Ishikawa (cell line): ENCODE results near the gene ELP2.

ENCODE experiments used
- CEBPB ChIP-seq: IDR thresholded peaks from 2 replicates; pipeline ENCODE4 v1.6.1; 2012
- CREB1 ChIP-seq: IDR thresholded peaks from 2 replicates; pipeline ENCODE4 v1.6.1; 2012; ENCODE audit warnings: low read depth
- EGR1 ChIP-seq: IDR thresholded peaks from 2 replicates; pipeline ENCODE4 v1.6.1; 2012
- EP300 ChIP-seq: IDR thresholded peaks from 2 replicates; pipeline ENCODE4 v1.6.1; 2012; ENCODE audit warnings: borderline replicate concordance
- FOXM1 ChIP-seq: IDR thresholded peaks from 2 replicates; pipeline ENCODE4 v1.6.1; 2012; ENCODE audit warnings: low read depth, borderline replicate concordance
- NFIC ChIP-seq: IDR thresholded peaks from 2 replicates; pipeline ENCODE4 v1.6.1; 2012
- RAD21 ChIP-seq: IDR thresholded peaks from 2 replicates; pipeline ENCODE4 v1.6.1; 2012; ENCODE audit warnings: low read depth
- TAF1 ChIP-seq: IDR thresholded peaks from 2 replicates; pipeline ENCODE4 v1.6.1; 2012; ENCODE audit warnings: low read depth, mild to moderate bottlenecking
- TCF12 ChIP-seq: IDR thresholded peaks from 2 replicates; pipeline ENCODE4 v1.6.1; 2012; ENCODE audit warnings: low read depth
- TEAD4 ChIP-seq: IDR thresholded peaks from 2 replicates; pipeline ENCODE4 v1.6.1; 2012
- YY1 ChIP-seq: IDR thresholded peaks from 2 replicates; pipeline ENCODE4 v1.6.1; 2012; ENCODE audit warnings: low read depth
- ZBTB7A ChIP-seq: IDR thresholded peaks from 2 replicates; pipeline ENCODE4 v1.6.1; 2012; ENCODE audit warnings: low read depth
- TF ChIP-seq, protein P1 (sequence below): IDR thresholded peaks from 2 replicates; pipeline ENCODE4 v1.6.1; 2012
- TF ChIP-seq, protein P2 (sequence below): IDR thresholded peaks from 2 replicates; pipeline ENCODE4 v1.6.1; 2012
- TF ChIP-seq, protein P3 (sequence below): IDR thresholded peaks from 2 replicates; pipeline ENCODE4 v1.6.1; 2012; ENCODE audit warnings: low read depth, mild to moderate bottlenecking

Gene ELP2

DNA sequence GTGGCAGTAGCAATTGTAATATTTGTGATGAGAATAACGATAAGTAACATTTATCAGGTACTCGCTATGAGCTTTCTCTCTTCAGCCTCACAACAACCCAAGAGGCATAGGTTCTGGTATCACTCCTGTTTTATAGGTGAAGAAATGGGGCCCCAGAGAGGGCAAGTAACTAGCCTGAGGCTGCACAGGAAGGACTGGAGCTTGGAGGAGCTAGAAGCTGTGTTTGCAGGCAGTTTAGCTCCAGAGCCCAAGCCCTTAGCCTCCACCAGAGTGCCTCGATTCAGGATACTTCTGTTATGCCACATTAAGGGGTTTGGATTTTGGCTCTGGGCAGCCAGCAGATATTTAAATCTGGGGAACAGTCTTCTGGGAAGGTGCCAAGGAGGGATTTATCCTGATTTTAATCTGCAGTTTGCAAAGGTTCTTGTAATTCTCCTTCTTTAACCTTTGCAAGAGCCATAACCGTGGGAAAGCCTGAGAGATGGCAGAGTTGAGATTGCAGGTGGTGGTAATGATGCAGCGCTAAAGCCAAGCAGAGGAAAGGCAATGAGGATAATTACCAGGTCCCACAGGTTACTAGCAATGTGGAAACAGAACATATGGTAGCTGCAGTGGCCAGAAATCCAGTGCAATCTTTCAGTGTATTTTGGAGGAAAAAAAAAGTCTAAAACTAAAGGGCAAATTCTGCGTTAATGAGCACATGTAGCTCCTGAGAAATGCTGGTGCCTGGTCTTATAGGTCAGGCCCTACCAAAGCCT, 66.7 kb downstream of the ELP2 start:
- no peak for TF ChIP-seq TEAD4
- no peak for TF ChIP-seq FOXM1
- no peak for TF ChIP-seq EP300
- TF ChIP-seq ZBTB7A = no peak
- TF ChIP-seq, protein P1, sequence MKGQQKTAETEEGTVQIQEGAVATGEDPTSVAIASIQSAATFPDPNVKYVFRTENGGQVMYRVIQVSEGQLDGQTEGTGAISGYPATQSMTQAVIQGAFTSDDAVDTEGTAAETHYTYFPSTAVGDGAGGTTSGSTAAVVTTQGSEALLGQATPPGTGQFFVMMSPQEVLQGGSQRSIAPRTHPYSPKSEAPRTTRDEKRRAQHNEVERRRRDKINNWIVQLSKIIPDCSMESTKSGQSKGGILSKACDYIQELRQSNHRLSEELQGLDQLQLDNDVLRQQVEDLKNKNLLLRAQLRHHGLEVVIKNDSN = no peak
- TF ChIP-seq TAF1 = no peak
- TF ChIP-seq YY1 = no peak
- TF ChIP-seq, protein P2, sequence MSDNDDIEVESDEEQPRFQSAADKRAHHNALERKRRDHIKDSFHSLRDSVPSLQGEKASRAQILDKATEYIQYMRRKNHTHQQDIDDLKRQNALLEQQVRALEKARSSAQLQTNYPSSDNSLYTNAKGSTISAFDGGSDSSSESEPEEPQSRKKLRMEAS = no peak
- no peak for TF ChIP-seq NFIC
- no peak for TF ChIP-seq CEBPB
- TF ChIP-seq CREB1 = no peak
- TF ChIP-seq, protein P3, sequence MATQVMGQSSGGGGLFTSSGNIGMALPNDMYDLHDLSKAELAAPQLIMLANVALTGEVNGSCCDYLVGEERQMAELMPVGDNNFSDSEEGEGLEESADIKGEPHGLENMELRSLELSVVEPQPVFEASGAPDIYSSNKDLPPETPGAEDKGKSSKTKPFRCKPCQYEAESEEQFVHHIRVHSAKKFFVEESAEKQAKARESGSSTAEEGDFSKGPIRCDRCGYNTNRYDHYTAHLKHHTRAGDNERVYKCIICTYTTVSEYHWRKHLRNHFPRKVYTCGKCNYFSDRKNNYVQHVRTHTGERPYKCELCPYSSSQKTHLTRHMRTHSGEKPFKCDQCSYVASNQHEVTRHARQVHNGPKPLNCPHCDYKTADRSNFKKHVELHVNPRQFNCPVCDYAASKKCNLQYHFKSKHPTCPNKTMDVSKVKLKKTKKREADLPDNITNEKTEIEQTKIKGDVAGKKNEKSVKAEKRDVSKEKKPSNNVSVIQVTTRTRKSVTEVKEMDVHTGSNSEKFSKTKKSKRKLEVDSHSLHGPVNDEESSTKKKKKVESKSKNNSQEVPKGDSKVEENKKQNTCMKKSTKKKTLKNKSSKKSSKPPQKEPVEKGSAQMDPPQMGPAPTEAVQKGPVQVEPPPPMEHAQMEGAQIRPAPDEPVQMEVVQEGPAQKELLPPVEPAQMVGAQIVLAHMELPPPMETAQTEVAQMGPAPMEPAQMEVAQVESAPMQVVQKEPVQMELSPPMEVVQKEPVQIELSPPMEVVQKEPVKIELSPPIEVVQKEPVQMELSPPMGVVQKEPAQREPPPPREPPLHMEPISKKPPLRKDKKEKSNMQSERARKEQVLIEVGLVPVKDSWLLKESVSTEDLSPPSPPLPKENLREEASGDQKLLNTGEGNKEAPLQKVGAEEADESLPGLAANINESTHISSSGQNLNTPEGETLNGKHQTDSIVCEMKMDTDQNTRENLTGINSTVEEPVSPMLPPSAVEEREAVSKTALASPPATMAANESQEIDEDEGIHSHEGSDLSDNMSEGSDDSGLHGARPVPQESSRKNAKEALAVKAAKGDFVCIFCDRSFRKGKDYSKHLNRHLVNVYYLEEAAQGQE = no peak
- no peak for TF ChIP-seq TCF12
- TF ChIP-seq EGR1 = no peak
- TF ChIP-seq RAD21 = no peak

DNA sequence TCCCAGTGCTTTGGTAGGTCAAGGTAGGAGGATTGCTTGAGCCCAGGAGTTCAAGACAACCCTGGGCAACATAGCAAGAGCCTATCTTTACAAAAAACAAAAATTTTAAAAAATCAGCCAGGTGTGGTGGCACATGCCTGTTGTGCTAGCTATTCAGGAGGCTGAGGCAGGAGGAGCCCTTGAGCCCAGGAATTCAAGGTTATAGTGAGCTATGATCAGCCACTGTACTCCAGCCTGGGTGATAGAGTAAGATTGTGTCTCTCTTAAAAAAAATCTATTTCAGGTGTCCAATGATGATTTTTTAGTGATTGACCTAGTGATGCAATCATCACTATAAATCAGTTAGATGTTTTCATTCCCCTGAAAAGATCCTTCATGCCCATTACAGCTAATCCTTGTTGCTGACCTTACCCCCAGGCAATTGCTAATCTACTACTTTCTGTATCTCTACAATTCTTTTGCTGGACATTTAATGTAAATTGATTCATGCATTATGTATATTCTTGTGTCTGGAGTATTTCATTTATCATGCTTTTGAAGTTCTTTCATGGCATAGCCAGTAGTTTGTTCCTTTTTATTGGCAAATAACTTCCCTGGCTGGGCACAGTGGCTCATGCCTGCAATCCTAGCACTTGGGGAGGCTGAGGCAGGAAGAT, 67.9 kb downstream of the ELP2 start:
- no peak for TF ChIP-seq ZBTB7A

DNA sequence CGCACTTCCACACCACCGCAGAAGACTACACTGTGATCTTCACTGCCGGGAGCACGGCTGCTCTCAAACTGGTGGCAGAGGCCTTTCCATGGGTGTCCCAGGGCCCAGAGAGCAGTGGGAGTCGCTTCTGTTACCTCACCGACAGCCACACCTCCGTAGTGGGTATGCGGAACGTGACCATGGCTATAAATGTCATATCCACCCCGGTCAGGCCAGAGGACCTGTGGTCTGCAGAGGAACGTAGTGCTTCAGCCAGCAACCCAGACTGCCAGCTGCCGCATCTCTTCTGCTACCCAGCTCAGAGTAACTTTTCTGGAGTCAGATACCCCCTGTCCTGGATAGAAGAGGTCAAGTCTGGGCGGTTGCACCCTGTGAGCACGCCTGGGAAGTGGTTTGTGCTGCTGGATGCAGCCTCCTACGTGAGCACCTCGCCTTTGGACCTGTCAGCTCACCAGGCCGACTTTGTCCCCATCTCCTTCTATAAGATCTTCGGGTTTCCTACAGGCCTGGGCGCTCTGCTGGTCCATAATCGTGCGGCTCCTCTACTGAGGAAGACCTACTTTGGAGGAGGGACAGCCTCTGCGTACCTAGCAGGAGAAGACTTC, 70.1 kb downstream of the ELP2 start:
- TF ChIP-seq RAD21 (no peak), EP300 (no peak), YY1 (no peak), NFIC (no peak), EGR1 (no peak), CEBPB (no peak)
- TF ChIP-seq, protein P1 = no peak
- TF ChIP-seq, protein P3 = no peak

DNA sequence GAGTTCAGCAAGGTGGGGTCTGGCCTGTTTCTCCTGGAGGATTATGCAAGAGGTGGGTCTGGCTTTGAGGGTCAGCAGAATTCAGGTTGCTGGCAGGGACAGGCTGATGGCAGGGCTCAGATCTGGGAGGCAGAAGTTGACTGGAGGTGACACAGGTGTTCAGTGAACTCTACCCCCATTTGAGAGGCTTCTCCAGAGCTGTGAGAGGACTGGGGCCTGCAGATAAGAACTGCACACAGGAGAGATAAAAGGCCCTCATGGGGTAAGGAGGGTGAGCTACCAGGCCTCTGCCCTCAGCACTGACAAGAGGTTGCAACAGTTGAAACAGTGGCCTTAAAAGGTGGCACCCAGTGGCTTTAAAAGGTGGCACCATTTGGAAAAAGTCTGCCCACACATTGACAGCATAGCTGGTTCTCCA, 70.7 kb downstream of the ELP2 start:
- TF ChIP-seq EGR1 (no peak), CEBPB (no peak), TAF1 (no peak), TCF12 (no peak), TEAD4 (no peak), FOXM1 (no peak), YY1 (no peak), CREB1 (no peak), NFIC (no peak), EP300 (no peak)
- TF ChIP-seq, protein P2 = no peak
- TF ChIP-seq, protein P1 = no peak

DNA sequence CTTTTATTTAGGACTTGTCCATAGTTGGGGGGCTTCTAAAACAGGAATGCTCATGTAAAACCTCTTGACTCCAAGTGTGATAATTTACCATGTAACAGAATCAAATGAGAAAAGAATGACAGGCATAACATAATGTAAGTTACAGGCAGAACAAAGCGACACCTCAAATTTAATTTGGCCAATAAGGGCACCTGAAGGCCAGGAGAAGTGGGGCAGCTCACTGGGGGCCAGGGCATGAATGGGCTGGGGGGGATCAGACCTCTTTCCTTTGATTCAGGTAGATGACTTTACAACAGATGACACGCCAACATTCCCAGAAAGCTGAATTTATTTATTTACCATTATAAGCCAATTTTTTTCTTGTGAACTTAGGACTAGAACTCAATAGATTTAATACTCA, 72.1 kb downstream of the ELP2 start:
- no peak for TF ChIP-seq FOXM1
- TF ChIP-seq ZBTB7A = no peak
- no peak for TF ChIP-seq EGR1
- TF ChIP-seq EP300 = no peak
- no peak for TF ChIP-seq TAF1
- no peak for TF ChIP-seq CREB1
- TF ChIP-seq RAD21 = no peak
- no peak for TF ChIP-seq TCF12
- TF ChIP-seq, protein P1 = no peak
- TF ChIP-seq, protein P2 = no peak
- no peak for TF ChIP-seq CEBPB
